Embryonic facial prominence (tissue), 1 donor: ENCODE results near the gene NUDT19.
"Not testable (repeated sequence)": the region's sequence is repeated elsewhere in the genome, so short reads cannot be mapped to it uniquely, and the experiment has no call there.

Experiments used
- DNase-seq: peaks from one replicate; pipeline ENCODE4 v3.0.0-alpha.2; 2016; ENCODE audit errors: extremely low spot score

NUDT19 gene

DNA sequence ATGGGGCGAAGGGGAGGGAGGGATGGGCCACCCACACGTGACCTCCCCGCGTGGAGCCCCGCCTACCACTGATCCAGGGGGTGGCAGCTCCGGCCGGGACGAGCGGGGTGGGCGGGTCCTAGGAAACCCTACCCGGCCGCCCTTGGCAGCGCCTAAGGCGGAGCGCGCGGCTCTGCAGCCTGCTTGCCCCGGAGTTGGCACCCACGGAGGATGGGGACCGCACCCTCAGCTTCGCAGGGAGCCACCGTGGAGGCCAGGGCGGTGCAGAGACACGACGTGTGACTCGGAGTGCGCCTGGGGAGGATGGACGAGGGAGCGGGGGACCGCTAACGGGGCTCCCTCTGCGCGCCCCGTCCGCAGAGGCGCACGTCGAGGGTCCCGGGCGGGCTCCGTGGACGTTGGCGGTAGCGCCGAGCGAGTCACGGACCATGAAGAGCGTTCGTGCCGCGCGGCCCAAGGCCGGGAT lies 15.9 kb upstream of the NUDT19 start, which contains the start of gene RGS9BP:
RGS9BP (plus strand) TSS at position 129 of the 466 bp plus-strand sequence. CDS start 416 bp downstream, outside the sequence.
- no peak for DNase-seq

- DNase-seq, result no peak
Measured at GRCh38 chr19:32676186-32676894, 15.3 kb upstream of the NUDT19 start.

DNA sequence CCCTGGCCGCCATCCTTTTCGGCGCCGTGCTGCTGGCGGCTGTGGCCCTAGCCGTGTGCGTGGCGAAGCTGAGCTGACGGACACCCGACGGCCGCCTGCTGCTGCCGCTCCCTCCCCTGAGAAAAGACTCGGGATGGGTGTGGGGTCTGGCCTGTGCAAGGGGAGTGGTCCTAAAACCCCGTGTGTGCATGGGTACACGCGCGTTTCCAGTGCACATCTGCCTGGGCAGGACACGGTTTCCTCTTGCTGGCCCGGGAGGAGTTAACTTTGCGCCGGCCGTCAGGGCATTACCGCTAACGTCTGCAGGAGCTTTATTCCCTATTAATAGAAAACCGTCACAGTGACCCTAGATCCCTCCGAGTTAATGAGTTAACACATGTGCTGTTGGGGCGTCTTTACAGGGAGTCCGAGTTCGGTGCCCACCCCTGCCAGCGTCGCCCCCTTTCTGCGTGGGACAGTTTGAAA lies 14.7 kb upstream of the NUDT19 start:
- DNase-seq, result no peak

GRCh38 chr19:32677657-32678056 lies 14.0 kb upstream of the NUDT19 start:
- no peak for DNase-seq

GRCh38 chr19:32680986-32681385 lies 10.6 kb upstream of the NUDT19 start:
- no peak for DNase-seq

DNA sequence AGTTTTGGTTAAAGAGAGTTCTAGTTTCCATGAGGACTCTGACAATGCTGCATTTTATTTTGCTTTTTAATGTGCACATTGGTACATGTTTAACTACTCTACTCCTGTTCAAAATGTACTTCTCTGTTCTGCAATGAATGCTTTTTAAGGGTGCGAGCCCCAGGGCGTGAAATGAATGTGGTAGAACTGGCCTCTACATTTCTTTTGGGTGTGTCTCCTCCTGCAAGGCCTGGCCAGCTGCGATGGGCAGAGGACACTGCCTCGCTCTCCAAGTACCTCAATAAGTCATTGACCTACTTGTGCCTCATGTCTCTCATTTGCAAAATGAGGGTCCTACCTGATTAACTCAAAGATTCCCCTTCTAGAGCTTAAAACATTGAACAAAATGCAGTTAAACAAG lies 9.3 kb upstream of the NUDT19 start:
- no peak for DNase-seq

DNA sequence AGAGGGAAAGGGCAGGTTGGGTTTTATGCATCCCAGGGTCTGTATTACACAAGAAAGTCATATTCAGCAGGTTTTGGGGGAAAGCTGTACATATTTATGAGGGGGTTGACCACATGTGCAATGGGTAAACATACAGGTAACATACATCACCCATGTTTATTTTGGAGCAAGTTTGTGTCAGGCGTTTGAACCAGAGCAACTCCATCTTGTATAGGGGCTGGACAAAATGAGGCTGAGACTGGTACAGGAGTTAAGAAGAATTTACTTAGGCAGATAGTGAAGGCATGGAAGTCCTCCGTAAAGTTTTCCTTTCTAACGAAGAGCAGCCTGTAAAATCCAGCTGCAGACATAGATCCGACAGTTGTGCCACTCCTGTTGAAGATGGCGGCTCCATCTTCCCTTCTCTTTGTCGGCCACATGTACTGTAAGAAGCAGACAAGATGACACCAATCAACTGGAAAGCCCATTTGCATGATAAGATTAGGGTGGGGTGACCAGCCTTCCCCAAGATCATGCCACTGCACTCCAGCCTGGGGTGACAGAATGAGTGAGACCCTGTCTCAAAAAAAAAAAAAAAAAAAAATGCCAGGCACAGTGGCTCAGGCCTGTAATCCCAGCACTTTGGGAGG lies 4.7 kb upstream of the NUDT19 start:
- DNase-seq, result no peak

GRCh38 chr19:32687681-32688080 lies 3.9 kb upstream of the NUDT19 start:
- no peak for DNase-seq

GRCh38 chr19:32688311-32688710 lies 3.3 kb upstream of the NUDT19 start:
- no peak for DNase-seq

DNA sequence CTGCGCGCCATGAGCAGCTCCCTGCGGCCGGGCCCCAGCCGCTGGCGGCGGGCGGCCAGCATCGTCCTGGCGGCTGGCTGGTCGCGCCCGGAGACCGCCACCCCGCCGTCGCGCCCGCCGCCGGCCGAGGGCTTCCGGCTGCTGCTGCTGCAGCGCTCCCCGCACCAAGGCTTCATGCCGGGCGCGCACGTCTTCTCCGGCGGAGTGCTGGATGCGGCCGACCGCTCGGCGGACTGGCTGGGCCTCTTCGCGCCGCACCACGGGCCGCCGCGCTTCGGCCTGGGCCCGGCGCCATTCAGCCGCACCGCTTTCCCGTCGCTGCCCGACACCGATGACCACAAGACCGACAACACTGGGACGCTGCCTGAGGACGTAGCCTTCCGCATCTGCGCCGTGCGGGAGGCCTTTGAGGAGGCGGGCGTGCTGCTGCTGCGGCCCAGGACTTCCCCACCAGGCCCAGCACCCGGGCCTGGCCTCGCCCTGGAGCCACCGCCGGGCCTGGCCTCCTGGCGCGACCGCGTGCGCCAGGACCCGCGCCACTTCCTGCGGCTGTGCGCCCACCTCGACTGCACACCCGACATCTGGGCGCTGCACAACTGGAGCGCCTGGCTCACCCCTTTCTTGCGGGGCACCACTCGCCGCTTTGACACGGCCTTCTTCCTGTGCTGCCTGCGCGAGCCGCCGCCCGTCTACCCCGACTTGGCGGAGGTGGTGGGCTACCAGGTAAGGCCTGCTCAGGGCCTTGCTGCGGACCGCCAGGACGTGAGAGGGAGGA lies 518 bp downstream of the NUDT19 start:
- DNase-seq, result no peak

DNA sequence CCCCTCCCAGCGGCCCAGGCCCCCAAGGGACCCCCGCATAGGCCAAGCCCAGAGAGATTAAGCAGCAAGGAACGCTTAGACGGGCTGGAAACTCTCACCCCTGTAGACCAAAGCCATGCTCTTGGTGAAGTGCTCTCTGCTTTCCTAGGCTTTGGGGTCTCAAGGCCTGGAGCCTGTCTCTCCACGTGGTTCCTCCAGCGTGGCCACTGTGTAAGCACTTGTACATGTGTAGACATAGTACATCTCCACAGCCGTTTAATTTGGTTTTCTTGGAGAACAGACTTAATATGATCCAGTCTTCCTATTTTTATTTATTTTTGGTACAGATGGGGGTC lies 1.1 kb downstream of the NUDT19 start:
- no peak for DNase-seq

GRCh38 chr19:32693151-32694108 lies 1.8 kb downstream of the NUDT19 start:
- DNase-seq, result not testable (repeated sequence)

DNA sequence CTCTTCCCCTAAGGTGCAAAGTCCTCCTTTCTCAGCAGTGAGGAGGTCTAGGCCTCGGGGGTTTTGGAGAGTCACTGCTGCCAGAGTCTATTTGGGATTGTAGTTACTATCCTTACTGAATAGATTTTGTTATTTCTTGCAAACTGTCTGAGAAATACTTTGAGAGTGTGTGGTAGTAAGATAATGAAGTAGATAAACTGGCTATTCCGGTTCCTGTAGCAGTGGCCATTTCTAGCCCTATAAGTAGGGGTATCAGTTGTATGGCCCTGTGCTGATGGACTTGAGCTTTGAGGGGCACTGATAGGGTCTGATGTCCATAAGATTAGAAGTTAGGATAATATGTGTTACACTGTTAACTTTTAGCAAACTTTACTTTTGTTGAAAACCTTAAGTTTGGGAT lies 2.7 kb downstream of the NUDT19 start:
- DNase-seq, result not testable (repeated sequence)

GRCh38 chr19:32694851-32695250 lies 3.2 kb downstream of the NUDT19 start:
- DNase-seq, result not testable (repeated sequence)

DNA sequence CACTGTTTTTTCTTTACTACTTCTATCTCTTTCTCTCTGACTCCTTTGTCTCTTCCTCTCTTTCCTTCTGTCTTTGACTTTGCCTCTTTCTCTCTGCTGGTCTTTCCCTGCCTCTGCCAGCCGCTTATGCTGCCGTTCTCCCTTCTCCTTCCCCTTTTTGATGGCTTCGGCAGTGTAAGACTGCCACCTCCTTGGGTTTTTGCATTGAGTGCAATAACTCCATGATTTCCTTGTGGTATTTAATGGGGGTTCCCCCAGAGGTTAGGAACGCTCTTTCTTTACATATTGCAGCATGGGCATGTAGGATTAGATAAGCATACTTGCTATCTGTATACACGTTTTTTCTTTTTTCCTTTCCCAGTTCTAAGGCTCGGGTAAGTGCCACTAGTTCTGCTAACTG lies 3.9 kb downstream of the NUDT19 start:
- not testable (repeated sequence) for DNase-seq

- DNase-seq, result not testable (repeated sequence)
Measured at GRCh38 chr19:32696771-32697170, 5.2 kb downstream of the NUDT19 start.

GRCh38 chr19:32700129-32700528 lies 8.5 kb downstream of the NUDT19 start:
- DNase-seq, result not testable (repeated sequence)

DNA sequence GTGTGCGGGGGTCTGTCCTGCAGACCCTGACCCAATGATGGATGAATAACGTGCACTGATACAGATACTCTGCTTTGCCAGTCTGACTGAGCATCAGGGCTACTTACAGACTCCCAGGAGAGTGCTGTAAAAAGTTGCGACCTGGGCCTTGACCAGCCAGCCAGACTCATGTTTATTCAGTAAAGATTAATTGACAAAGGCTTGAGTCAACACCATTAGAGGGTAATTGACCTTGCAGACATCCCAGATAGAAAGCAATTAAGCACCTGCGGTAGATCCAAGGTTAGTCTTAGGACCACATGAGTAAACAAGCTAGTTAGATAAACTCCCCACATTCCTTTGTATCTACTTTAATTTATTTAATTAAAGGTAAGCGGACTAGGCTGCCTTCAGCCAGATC lies 10.4 kb downstream of the NUDT19 start:
- DNase-seq, result no peak

DNA sequence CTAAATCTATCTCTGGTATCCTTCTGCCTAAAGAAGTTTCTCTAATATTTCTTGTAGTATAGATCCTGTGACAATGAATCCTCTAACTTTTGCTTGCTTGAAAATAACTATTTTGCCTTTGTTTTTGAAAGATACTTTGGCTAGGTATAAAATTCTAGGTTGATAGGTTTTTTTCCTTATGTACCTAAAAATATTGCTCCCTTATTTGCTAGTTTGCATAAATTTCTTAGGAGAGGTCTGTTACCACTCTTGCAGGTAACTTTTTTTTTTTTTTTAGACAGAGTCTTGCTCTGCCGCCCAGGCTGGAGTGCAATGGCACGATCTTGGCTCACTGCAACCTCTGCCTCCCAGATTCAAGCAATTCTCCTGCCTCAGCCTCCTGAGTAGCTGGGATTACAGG lies 12.4 kb downstream of the NUDT19 start:
- not testable (repeated sequence) for DNase-seq

DNA sequence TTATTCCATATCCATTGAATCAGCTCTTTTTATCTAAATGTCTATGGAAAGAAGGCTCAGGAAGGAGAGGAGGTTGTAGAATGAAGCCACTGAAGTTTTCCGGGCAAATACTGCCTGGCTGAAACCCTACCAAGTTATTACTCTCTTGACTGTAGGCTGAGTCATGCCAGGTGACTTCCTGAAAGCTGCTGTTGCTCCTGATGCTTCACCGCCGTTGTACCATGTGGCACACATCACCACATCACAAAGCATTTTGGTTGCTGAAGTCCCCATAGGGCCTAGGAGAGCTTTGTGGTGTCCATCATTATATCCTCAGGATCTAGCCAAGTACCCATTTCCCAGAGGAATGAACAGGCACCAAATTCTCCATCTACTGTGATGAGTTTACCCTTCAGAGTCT lies 16.8 kb downstream of the NUDT19 start:
- no peak for DNase-seq

- DNase-seq, result no peak
Measured at GRCh38 chr19:32709032-32709431, 17.4 kb downstream of the NUDT19 start.
